ENCODE results near the gene LMX1A. TPM values are rescaled to one million over a fixed set of nuclear protein-coding genes. Genes with fewer than 3 reads are reported as not detected.

LMX1A gene
- total and polyA plus RNA-seq, 2 experiments from 2014 or later = not detected

DNA sequence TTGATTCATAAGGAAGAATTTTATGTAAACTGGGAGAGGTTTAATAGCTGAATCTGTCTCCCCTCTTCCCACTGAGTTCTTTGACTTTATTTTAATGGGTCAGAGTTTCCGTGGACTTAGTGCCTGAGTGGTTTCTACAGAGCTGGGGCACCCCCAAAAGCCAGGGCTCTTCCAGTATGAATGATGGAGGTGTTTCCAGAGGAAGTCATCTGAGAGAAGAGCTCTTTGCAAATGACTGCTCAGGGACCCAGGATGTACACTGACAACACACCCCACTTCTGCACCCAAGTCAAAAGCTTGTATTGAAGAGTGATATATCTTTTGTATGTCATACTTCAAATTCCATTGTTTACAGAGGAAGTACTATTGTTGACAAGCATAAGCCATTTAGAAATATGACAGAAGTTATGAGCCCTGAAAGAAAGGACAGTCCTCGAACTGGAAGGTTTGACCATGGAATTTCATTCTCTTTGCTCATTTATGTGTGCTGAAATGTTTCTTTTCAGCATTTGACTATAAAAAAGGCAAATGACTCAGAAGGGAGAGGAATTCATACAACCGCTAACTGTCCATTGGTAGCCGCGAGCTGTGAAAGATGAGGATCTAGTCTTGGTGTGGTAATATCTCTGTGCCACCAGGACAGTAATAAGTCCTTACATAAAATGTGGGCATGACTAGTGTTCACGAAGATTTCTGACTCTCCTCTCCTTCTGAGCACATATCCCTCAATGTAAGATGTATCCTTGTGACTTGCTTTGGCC is 25.4 kb upstream of the LMX1A start (continued):
- TF ChIP-seq, protein P1, sequence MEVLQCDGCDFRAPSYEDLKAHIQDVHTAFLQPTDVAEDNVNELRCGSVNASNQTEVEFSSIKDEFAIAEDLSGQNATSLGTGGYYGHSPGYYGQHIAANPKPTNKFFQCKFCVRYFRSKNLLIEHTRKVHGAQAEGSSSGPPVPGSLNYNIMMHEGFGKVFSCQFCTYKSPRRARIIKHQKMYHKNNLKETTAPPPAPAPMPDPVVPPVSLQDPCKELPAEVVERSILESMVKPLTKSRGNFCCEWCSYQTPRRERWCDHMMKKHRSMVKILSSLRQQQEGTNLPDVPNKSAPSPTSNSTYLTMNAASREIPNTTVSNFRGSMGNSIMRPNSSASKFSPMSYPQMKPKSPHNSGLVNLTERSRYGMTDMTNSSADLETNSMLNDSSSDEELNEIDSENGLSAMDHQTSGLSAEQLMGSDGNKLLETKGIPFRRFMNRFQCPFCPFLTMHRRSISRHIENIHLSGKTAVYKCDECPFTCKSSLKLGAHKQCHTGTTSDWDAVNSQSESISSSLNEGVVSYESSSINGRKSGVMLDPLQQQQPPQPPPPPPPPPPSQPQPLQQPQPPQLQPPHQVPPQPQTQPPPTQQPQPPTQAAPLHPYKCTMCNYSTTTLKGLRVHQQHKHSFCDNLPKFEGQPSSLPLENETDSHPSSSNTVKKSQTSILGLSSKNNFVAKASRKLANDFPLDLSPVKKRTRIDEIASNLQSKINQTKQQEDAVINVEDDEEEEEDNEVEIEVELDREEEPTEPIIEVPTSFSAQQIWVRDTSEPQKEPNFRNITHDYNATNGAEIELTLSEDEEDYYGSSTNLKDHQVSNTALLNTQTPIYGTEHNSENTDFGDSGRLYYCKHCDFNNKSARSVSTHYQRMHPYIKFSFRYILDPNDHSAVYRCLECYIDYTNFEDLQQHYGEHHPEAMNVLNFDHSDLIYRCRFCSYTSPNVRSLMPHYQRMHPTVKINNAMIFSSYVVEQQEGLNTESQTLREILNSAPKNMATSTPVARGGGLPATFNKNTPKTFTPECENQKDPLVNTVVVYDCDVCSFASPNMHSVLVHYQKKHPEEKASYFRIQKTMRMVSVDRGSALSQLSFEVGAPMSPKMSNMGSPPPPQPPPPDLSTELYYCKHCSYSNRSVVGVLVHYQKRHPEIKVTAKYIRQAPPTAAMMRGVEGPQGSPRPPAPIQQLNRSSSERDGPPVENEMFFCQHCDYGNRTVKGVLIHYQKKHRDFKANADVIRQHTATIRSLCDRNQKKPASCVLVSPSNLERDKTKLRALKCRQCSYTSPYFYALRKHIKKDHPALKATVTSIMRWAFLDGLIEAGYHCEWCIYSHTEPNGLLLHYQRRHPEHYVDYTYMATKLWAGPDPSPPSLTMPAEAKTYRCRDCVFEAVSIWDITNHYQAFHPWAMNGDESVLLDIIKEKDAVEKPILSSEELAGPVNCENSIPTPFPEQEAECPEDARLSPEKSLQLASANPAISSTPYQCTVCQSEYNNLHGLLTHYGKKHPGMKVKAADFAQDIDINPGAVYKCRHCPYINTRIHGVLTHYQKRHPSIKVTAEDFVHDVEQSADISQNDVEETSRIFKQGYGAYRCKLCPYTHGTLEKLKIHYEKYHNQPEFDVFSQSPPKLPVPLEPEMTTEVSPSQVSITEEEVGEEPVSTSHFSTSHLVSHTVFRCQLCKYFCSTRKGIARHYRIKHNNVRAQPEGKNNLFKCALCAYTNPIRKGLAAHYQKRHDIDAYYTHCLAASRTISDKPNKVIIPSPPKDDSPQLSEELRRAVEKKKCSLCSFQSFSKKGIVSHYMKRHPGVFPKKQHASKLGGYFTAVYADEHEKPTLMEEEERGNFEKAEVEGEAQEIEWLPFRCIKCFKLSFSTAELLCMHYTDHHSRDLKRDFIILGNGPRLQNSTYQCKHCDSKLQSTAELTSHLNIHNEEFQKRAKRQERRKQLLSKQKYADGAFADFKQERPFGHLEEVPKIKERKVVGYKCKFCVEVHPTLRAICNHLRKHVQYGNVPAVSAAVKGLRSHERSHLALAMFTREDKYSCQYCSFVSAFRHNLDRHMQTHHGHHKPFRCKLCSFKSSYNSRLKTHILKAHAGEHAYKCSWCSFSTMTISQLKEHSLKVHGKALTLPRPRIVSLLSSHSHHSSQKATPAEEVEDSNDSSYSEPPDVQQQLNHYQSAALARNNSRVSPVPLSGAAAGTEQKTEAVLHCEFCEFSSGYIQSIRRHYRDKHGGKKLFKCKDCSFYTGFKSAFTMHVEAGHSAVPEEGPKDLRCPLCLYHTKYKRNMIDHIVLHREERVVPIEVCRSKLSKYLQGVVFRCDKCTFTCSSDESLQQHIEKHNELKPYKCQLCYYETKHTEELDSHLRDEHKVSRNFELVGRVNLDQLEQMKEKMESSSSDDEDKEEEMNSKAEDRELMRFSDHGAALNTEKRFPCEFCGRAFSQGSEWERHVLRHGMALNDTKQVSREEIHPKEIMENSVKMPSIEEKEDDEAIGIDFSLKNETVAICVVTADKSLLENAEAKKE (CRISPR knock-in tag; IDR thresholded peaks at IDR 0.05) = no peak
- TF ChIP-seq ZNF114 (CRISPR knock-in tag; IDR thresholded peaks at IDR 0.05) (no peak), JUNB (IDR thresholded peaks at IDR 0.05; ENCODE audit: unreplicated experiment) (no peak)
- TF ChIP-seq, protein P2, sequence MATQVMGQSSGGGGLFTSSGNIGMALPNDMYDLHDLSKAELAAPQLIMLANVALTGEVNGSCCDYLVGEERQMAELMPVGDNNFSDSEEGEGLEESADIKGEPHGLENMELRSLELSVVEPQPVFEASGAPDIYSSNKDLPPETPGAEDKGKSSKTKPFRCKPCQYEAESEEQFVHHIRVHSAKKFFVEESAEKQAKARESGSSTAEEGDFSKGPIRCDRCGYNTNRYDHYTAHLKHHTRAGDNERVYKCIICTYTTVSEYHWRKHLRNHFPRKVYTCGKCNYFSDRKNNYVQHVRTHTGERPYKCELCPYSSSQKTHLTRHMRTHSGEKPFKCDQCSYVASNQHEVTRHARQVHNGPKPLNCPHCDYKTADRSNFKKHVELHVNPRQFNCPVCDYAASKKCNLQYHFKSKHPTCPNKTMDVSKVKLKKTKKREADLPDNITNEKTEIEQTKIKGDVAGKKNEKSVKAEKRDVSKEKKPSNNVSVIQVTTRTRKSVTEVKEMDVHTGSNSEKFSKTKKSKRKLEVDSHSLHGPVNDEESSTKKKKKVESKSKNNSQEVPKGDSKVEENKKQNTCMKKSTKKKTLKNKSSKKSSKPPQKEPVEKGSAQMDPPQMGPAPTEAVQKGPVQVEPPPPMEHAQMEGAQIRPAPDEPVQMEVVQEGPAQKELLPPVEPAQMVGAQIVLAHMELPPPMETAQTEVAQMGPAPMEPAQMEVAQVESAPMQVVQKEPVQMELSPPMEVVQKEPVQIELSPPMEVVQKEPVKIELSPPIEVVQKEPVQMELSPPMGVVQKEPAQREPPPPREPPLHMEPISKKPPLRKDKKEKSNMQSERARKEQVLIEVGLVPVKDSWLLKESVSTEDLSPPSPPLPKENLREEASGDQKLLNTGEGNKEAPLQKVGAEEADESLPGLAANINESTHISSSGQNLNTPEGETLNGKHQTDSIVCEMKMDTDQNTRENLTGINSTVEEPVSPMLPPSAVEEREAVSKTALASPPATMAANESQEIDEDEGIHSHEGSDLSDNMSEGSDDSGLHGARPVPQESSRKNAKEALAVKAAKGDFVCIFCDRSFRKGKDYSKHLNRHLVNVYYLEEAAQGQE (IDR thresholded peaks at IDR 0.05; ENCODE audit: unreplicated experiment) = no peak

All from GM23338 (cell line).